Activated T-cell treated with anti-CD3 and anti-CD28 coated beads, Interleukin-2, amount 50 U/mL, for 24 hours (primary cell): Measurements from ENCODE around the gene AGFG1.
"Not testable (repeated sequence)": the region's sequence is repeated elsewhere in the genome, so short reads cannot be mapped to it uniquely, and the experiment has no call there.

Experiments
- DNase-seq: peaks from one replicate; pipeline ENCODE4 v3.0.0-alpha.2; 2020
- H3K27ac Mint-ChIP-seq: 2 replicates; pipeline ENCODE4 v1.8.0; 2020; ENCODE audit warnings: mild to moderate bottlenecking, mixed read lengths
- H3K27me3 Mint-ChIP-seq: 2 replicates; pipeline ENCODE4 v1.8.0; 2020; ENCODE audit warnings: mixed read lengths
- H3K36me3 Mint-ChIP-seq: 2 replicates; pipeline ENCODE4 v1.8.0; 2020; ENCODE audit warnings: low read depth, mixed read lengths
- H3K4me1 Mint-ChIP-seq: 2 replicates; pipeline ENCODE4 v1.8.0; 2020; ENCODE audit warnings: low read depth, mixed read lengths
- H3K4me3 Mint-ChIP-seq: 2 replicates; pipeline ENCODE4 v1.8.0; 2020; ENCODE audit warnings: mild to moderate bottlenecking, moderate library complexity, mixed read lengths
- H3K9me3 Mint-ChIP-seq: 2 replicates; pipeline ENCODE4 v1.8.0; 2020; ENCODE audit warnings: mixed read lengths

AGFG1 gene

DNA sequence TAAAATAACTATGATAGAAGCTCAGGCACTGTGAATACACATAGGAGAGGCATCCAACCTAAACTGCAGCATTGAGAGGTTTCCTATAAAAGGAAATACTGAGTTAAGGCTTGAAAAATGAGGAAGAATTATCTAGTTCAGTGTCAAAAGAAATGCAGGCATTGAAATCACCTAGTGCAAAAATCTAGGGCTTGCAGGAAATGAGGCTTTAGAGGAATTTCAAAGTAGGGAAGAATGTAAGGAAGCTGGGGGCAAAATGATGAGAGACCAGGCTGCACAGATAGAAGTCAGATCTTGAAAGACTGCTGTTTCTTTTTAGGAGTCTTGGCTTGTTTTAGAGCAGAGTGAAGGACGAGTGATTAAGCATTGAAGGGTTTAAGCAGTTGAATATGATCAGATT, 98.7 kb downstream of the AGFG1 start:
- H3K27me3 Mint-ChIP-seq, result peaks cover 5% of the 10 kb centered on the region

GRCh38 chr2:227576110-227576509, 104.2 kb downstream of the AGFG1 start:
- Mint-ChIP-seq H3K27me3 (peaks cover 44% of the 10 kb centered on the region), H3K9me3 (no peaks in the 10 kb centered on the region), H3K4me1 (no peaks in the 10 kb centered on the region), H3K4me3 (no peak overlapping the region), H3K27ac (no peak overlapping the region), H3K36me3 (no peaks in the 10 kb centered on the region)
- DNase-seq, result no peak

More for the DNA sequence above, 98.7 kb downstream of the AGFG1 start:
- Mint-ChIP-seq H3K36me3 (peaks cover 4% of the 10 kb centered on the region), H3K27ac (no peak overlapping the region), H3K4me1 (peaks cover 5% of the 10 kb centered on the region), H3K4me3 (no peak overlapping the region), H3K9me3 (no peaks in the 10 kb centered on the region)
- no peak for DNase-seq

DNA sequence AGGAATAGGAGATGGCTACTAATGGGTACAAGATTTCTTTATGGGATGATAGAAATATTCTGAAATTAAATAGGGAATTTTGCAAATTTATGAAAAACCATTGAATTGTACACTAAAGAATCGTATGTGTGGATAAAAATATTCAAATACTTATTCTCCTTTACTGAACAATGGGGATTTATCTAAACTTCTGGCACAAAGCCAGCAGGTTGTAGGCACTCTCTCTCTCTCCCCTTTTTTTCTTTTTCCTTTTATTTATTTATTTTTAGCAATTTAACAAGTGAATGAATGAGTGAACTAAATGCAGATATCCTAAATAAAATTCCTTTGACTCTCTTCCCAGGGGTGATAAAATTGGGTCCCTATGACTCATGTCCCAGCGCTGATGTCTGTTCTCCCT, 104.9 kb downstream of the AGFG1 start:
- H3K36me3 Mint-ChIP-seq, result no peaks in the 10 kb centered on the region
- no peak for DNase-seq
- H3K4me1 Mint-ChIP-seq, result no peaks in the 10 kb centered on the region
- H3K4me3 Mint-ChIP-seq, result no peak overlapping the region
- H3K27ac Mint-ChIP-seq, result no peak overlapping the region
- H3K9me3 Mint-ChIP-seq, result no peaks in the 10 kb centered on the region
- H3K27me3 Mint-ChIP-seq, result peaks cover 49% of the 10 kb centered on the region

GRCh38 chr2:227577555-227577954, 105.6 kb downstream of the AGFG1 start:
- Mint-ChIP-seq H3K4me3 (no peak overlapping the region), H3K9me3 (peaks cover 6% of the 10 kb centered on the region), H3K4me1 (no peaks in the 10 kb centered on the region), H3K36me3 (no peaks in the 10 kb centered on the region), H3K27me3 (peaks cover 57% of the 10 kb centered on the region), H3K27ac (no peak overlapping the region)
- DNase-seq, result no peak

DNA sequence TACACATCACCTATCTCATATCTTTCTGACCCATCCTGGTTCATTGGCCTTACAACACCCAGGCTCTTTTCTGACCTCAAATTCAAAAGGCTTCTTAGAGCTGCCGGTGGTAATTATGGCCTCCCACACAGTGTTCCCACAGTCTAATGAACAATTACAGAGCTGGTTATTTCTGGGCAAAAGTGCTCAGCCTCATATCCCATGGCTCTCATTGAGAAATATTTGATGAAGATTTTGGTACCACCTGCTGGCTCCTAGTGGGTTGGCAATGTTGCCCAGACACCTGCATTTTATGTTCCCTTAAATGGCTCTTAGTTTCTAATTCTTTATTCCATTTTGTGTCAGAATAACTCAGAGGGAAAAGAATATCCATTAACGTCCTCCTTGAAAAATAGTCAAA, 106.7 kb downstream of the AGFG1 start:
- H3K36me3 Mint-ChIP-seq, result peaks cover 2% of the 10 kb centered on the region
- no peaks in the 10 kb centered on the region for H3K4me1 Mint-ChIP-seq
- no peak overlapping the region for H3K27ac Mint-ChIP-seq

DNA sequence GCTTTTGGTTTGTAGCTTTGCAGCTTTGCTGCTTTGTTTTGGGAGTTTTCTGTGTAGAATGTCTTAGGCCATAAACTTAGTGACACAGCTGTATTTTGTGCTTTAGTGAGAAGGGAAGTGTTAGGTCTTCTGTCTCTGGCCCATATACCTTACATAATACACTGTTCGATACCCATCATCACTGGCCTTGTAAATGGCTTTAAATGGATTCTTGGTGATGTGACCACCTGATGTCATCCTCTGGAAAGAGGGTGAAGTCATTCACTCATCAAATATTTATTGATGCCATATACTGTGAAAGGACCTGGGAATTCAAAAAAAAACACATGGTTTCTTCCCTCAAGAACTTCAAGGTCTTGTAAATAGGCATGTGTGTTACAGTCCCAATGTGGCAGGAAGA, 107.8 kb downstream of the AGFG1 start:
- Mint-ChIP-seq H3K4me3 (no peak overlapping the region), H3K27ac (no peak overlapping the region), H3K36me3 (peaks cover 2% of the 10 kb centered on the region), H3K27me3 (peaks cover 71% of the 10 kb centered on the region), H3K9me3 (peaks cover 14% of the 10 kb centered on the region), H3K4me1 (no peaks in the 10 kb centered on the region)
- DNase-seq, result no peak

More for the DNA sequence above, 106.7 kb downstream of the AGFG1 start:
- no peak for DNase-seq
- no peak overlapping the region for H3K4me3 Mint-ChIP-seq
- peaks cover 64% of the 10 kb centered on the region for H3K27me3 Mint-ChIP-seq
- peaks cover 12% of the 10 kb centered on the region for H3K9me3 Mint-ChIP-seq

DNA sequence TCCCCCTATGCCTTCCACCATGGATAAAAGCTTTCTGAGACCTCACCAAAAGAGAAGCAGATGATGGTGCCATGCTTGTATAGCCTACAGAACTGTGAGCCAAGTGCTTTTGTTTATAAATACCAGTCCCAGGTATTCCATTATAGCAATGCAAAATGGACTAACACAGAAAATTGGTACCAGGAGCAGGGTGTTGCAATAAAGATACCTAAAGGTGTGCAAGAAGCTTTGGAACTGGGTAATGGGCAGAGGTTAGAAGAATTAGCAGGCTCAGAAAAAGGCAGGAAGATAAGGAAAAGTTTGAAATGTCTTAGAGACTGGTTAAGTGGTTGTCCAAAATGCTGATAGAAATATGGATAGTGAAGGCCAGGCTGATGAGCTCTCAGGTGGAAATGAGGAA, 110.4 kb downstream of the AGFG1 start:
- H3K9me3 Mint-ChIP-seq, result peaks cover 14% of the 10 kb centered on the region
- DNase-seq, result no peak
- H3K36me3 Mint-ChIP-seq, result peaks cover 2% of the 10 kb centered on the region
- H3K27ac Mint-ChIP-seq, result no peak overlapping the region
- no peaks in the 10 kb centered on the region for H3K4me1 Mint-ChIP-seq
- H3K27me3 Mint-ChIP-seq, result peaks cover 67% of the 10 kb centered on the region
- no peak overlapping the region for H3K4me3 Mint-ChIP-seq

DNA sequence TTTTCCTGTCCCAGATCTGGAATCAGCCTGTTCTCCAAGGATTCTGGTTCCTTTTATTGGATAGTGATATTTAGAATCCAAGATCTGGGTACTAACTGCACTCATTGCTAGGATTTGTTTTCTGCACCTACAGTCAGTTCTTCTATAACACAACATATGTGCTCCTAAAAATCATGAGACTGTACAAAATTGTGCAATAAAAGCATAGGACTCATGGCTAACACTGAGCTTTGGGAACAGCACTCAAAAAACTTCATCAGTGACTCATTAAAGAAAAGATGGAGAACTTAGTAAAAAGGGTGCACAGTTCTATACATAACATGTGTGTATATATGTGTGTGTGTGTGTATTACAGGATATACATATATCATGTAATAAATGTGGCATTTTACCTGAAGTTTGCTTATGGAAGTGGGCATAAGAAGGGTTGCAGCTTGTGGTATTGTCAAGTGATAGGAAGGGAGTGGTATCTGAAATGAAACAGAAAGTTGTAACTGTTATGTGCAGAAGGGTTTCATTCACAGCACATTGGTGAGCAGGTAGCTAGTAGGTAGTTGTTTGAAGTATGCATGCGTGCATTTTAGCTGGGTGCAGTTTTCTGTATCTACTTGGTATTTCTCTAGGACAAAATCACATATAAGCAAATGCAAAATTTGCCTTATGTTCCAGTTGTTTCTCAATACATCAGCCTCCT, 120.9 kb downstream of the AGFG1 start:
- H3K4me1 Mint-ChIP-seq, result peaks cover 2% of the 10 kb centered on the region
- H3K9me3 Mint-ChIP-seq, result no peaks in the 10 kb centered on the region
- H3K27ac Mint-ChIP-seq, result no peak overlapping the region
- H3K36me3 Mint-ChIP-seq, result no peaks in the 10 kb centered on the region
- no peak for DNase-seq
- H3K27me3 Mint-ChIP-seq, result peaks cover 60% of the 10 kb centered on the region
- no peak overlapping the region for H3K4me3 Mint-ChIP-seq

- no peaks in the 10 kb centered on the region for H3K9me3 Mint-ChIP-seq
Observed at GRCh38 chr2:227595797-227596196, 123.8 kb downstream of the AGFG1 start.

DNA sequence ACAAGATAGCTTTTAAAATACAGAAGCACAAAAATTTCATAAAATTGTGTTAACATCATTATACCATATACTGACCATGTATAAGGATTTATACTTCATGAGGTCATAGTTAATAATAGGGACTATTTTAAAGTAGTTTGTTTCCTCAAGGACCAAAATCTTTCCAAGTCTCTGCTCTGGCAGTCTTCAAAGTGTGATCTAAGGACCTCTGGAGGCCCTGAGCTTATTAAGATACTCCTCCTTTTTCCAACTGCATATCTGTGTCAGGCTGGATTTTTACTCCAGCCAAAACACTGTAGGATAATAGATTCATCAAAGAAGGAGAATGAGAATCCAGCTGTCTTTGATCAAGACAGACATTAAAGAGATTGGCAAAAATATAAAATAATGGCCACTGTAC, 125.1 kb downstream of the AGFG1 start:
- no peak for DNase-seq
- H3K9me3 Mint-ChIP-seq, result no peaks in the 10 kb centered on the region
- peaks cover 2% of the 10 kb centered on the region for H3K4me1 Mint-ChIP-seq
- H3K36me3 Mint-ChIP-seq, result no peaks in the 10 kb centered on the region
- H3K4me3 Mint-ChIP-seq, result no peak overlapping the region
- no peak overlapping the region for H3K27ac Mint-ChIP-seq
- H3K27me3 Mint-ChIP-seq, result peaks cover 55% of the 10 kb centered on the region

More at GRCh38 chr2:227595797-227596196, 123.8 kb downstream of the AGFG1 start:
- Mint-ChIP-seq H3K4me3 (no peak overlapping the region), H3K36me3 (no peaks in the 10 kb centered on the region), H3K4me1 (peaks cover 2% of the 10 kb centered on the region), H3K27ac (no peak overlapping the region), H3K27me3 (peaks cover 54% of the 10 kb centered on the region)
- no peak for DNase-seq

DNA sequence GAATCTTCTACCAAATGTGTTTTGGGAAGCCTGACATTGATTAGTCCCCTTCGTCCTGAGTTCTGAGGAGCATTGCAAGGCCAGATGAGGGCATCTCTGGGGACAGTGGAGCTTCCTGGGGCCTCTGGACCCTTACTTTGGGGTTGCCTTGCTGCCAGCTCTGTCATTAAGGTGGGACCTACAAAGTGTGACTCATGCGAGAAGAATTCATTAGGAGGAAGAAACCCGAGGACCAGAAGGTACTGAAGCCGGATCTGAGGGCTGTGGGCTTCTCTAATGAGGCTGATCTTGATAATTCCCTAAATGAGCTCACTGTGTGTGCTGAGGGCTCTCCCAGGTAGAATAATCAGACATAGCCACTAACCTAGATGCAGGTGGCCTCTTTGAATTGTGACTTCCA, 126.0 kb downstream of the AGFG1 start:
- DNase-seq, result no peak
- Mint-ChIP-seq H3K36me3 (no peaks in the 10 kb centered on the region), H3K27me3 (peaks cover 49% of the 10 kb centered on the region), H3K4me1 (peaks cover under 1% of the 10 kb centered on the region), H3K9me3 (no peaks in the 10 kb centered on the region), H3K4me3 (no peak overlapping the region), H3K27ac (no peak overlapping the region)

DNA sequence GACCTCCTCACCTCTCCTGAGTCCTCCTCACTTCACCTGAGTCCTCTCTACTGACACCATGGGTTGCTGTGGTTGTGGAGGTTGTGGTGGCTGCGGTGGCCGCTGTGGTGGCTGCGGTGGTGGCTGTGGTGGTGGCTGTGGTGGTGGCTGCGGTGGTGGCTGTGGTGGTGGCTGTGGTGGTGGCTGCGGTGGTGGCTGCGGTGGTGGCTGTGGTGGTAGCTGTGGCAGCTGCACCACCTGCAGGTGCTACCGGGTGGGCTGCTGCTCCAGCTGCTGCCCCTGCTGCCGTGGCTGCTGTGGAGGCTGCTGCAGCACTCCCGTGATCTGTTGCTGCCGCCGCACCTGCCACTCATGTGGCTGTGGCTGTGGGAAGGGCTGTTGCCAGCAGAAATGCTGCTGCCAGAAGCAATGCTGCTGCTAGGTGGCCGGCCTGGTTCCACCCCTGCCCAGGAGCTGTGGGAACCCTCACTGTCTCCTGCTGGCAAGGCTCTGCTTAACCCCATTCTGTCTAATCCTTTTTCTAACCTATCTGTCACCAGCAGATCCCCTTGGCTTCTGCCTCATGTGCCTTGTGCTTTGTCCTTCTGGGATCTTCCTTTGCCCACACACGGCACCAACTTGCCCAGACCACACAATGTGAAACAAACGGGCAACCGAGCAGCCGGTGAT, 127.0 kb downstream of the AGFG1 start, which contains the start of gene SCYGR2:
SCYGR2 (plus strand) TSS at position 59 of the 669 bp plus-strand sequence; CDS start at position 59, 0 bp downstream.
- not testable (repeated sequence) for H3K9me3 Mint-ChIP-seq, H3K4me1 Mint-ChIP-seq, H3K36me3 Mint-ChIP-seq, H3K4me3 Mint-ChIP-seq, DNase-seq, H3K27ac Mint-ChIP-seq
- peaks cover 44% of the 10 kb centered on the region for H3K27me3 Mint-ChIP-seq

DNA sequence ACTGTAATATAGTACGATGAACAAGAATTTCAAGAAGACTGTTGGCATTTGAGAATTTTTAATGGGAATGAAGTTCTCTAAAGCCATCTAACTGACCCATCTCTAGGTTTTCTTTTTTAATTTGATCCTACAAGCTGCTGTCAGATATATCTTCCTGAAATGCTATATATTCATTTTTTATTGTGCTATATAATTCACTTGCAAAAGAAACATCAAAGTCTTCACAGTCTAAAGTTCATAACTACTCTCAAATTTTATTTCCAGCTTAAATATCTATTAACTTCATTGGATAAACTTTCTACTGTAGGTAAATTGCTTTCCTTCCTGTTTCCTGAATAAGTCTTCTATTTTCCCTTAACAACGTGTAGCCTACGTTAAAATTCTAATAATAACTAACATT, 130.4 kb downstream of the AGFG1 start:
- no peaks in the 10 kb centered on the region for H3K9me3 Mint-ChIP-seq
- no peaks in the 10 kb centered on the region for H3K4me1 Mint-ChIP-seq
- peaks cover 44% of the 10 kb centered on the region for H3K27me3 Mint-ChIP-seq
- DNase-seq, result no peak
- no peak overlapping the region for H3K27ac Mint-ChIP-seq
- H3K4me3 Mint-ChIP-seq, result no peak overlapping the region
- no peaks in the 10 kb centered on the region for H3K36me3 Mint-ChIP-seq

DNA sequence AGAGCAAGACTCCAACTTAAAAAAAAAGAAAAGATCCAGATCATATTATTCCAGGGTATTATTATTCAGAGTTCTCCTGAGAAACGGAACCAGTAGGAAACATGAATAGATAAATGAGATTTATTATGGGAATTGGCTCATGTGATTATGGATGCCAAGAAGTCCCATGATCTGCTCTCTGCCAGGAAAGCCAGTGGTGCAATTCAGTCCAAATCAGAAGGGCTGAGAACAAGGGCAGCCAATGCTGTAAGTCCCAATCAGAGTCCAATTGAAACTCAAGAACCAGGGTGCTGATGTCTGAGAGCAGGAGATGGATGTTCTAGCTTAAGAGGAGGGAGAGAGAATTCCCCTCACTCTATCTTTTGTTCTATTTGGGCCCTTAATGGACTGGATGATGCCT, 134.5 kb downstream of the AGFG1 start:
- no peaks in the 10 kb centered on the region for H3K9me3 Mint-ChIP-seq
- no peak overlapping the region for H3K27ac Mint-ChIP-seq
- no peak for DNase-seq
- H3K27me3 Mint-ChIP-seq, result peaks cover 60% of the 10 kb centered on the region
- peaks cover 15% of the 10 kb centered on the region for H3K4me1 Mint-ChIP-seq
- no peaks in the 10 kb centered on the region for H3K36me3 Mint-ChIP-seq
- no peak overlapping the region for H3K4me3 Mint-ChIP-seq

GRCh38 chr2:227607941-227608340, 136.0 kb downstream of the AGFG1 start:
- peaks cover 70% of the 10 kb centered on the region for H3K27me3 Mint-ChIP-seq

More at GRCh38 chr2:227607941-227608340, 136.0 kb downstream of the AGFG1 start:
- DNase-seq, result no peak
- no peaks in the 10 kb centered on the region for H3K9me3 Mint-ChIP-seq
- no peak overlapping the region for H3K27ac Mint-ChIP-seq
- peaks cover 15% of the 10 kb centered on the region for H3K4me1 Mint-ChIP-seq
- no peak overlapping the region for H3K4me3 Mint-ChIP-seq
- H3K36me3 Mint-ChIP-seq, result no peaks in the 10 kb centered on the region
